Chondrocyte (in vitro differentiated cells): ENCODE data around the gene LSM14A. TPM values are rescaled to one million over a fixed set of nuclear protein-coding genes. Genes with fewer than 3 reads are reported as not detected.
A peak's percentile ranks its signal among the peaks of the same experiment; 100 is the strongest.

Experiments used
- DNase-seq: peaks from one replicate; pipeline ENCODE4 v3.0.0; 2021; ENCODE audit warnings: mixed read lengths, low spot score
- H3K27ac Mint-ChIP-seq: one replicate; pipeline ENCODE4 v1.8.0; 2021; ENCODE audit warnings: mild to moderate bottlenecking, moderate library complexity, mixed read lengths; ENCODE audit not compliant: unreplicated experiment
- H3K27me3 Mint-ChIP-seq: 2 replicates; pipeline ENCODE4 v1.8.0; 2021; ENCODE audit warnings: low read depth, mixed read lengths
- H3K36me3 Mint-ChIP-seq: 2 replicates; pipeline ENCODE4 v1.8.0; 2021; ENCODE audit warnings: low read depth, mixed read lengths
- H3K4me1 Mint-ChIP-seq: 2 replicates; pipeline ENCODE4 v1.8.0; 2021; ENCODE audit warnings: low read depth, mild to moderate bottlenecking, mixed read lengths
- H3K4me3 Mint-ChIP-seq: one replicate; pipeline ENCODE4 v1.8.0; 2021; ENCODE audit warnings: mild to moderate bottlenecking, moderate library complexity, mixed read lengths; ENCODE audit not compliant: unreplicated experiment
- H3K9me3 Mint-ChIP-seq: 2 replicates; pipeline ENCODE4 v1.8.0; 2021; ENCODE audit warnings: low read depth, mixed read lengths
- total RNA-seq: library from RNA; stranded (reverse); gene quantifications from 3 replicates; pipeline ENCODE4 v1.2.1, GENCODE V29; 2021
- TF ChIP-seq, protein P1 (sequence below): fragments of 200-600 bp; sonication (generic); IDR thresholded peaks from 2 replicates; pipeline ENCODE4 v1.5.0; 2021; ENCODE audit warnings: antibody characterized with exemption, mild to moderate bottlenecking, moderate library complexity

Gene LSM14A
- total RNA-seq, 1 donor from 2014 or later = 89.4 TPM

DNA sequence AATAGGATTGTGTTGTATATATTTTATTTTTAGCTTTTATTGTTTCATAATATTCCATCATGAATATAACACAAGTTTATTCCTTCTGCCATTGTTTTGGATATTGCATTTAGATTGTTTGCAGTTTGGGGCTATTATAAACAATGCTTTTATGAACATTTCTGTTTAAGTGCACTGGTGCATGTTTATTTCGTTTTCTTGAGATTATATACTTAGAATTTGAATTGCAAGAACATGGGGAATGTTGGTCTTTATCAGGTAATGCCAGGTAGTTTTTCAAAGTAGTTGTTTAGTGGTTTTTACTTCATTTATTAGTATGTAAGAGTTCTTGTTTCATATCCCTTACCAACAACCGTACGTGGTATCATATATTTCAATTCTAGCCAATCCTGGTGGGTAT is 4.3 kb downstream of the LSM14A start:
- H3K4me3 Mint-ChIP-seq = no peak overlapping the region
- no peak for DNase-seq
- peaks cover 3% of the 10 kb centered on the region for H3K36me3 Mint-ChIP-seq
- no peaks in the 10 kb centered on the region for H3K9me3 Mint-ChIP-seq
- peaks cover 76% of the 10 kb centered on the region for H3K4me1 Mint-ChIP-seq
- H3K27me3 Mint-ChIP-seq = no peaks in the 10 kb centered on the region
- no peak overlapping the region for H3K27ac Mint-ChIP-seq
- TF ChIP-seq, protein P1, sequence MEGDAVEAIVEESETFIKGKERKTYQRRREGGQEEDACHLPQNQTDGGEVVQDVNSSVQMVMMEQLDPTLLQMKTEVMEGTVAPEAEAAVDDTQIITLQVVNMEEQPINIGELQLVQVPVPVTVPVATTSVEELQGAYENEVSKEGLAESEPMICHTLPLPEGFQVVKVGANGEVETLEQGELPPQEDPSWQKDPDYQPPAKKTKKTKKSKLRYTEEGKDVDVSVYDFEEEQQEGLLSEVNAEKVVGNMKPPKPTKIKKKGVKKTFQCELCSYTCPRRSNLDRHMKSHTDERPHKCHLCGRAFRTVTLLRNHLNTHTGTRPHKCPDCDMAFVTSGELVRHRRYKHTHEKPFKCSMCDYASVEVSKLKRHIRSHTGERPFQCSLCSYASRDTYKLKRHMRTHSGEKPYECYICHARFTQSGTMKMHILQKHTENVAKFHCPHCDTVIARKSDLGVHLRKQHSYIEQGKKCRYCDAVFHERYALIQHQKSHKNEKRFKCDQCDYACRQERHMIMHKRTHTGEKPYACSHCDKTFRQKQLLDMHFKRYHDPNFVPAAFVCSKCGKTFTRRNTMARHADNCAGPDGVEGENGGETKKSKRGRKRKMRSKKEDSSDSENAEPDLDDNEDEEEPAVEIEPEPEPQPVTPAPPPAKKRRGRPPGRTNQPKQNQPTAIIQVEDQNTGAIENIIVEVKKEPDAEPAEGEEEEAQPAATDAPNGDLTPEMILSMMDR = no peak

DNA sequence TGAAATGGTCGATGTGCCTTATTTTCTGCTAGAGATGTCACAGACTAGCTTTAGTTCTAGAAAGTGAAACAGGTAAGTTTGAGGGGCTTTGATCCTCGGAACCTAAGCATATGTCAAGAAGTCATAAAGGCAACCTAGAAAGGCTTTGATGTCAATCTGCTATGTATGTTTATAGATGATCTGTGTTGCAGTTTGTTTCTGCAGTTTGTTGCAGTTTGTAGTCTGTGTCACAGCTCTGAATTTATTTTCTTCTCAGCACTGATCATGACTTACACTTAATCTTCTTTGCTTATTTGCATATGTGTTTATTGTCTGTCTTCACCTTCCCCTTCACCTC is 5.9 kb downstream of the LSM14A start:
- no peak overlapping the region for H3K27ac Mint-ChIP-seq
- H3K27me3 Mint-ChIP-seq = no peaks in the 10 kb centered on the region
- H3K4me3 Mint-ChIP-seq = no peak overlapping the region
- peaks cover 85% of the 10 kb centered on the region for H3K4me1 Mint-ChIP-seq
- H3K9me3 Mint-ChIP-seq = no peaks in the 10 kb centered on the region
- peaks cover 3% of the 10 kb centered on the region for H3K36me3 Mint-ChIP-seq
- TF ChIP-seq, protein P1 = no peak
- DNase-seq = no peak

DNA sequence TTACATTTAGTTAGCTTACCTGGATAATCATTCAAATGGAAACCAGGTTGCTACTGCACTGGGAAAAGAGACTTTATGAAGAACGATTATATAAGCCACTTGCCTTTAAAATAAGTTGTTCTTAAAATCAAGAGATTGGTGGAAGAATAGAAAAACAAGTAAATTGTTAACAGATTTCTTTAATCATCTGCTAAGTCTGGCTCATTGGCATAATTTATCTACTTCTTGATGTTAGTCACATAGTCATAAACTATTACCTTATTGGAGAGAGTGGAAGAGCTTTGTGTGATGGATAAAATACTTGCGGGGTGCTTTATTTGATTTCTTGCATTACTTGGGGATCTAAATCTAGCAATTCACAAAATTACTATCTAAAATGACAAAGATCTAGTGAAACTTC is 6.8 kb downstream of the LSM14A start:
- Mint-ChIP-seq H3K27ac (peak overlapping the region; percentile 59), H3K36me3 (peaks cover 3% of the 10 kb centered on the region), H3K9me3 (no peaks in the 10 kb centered on the region), H3K4me1 (peaks cover 80% of the 10 kb centered on the region), H3K4me3 (no peak overlapping the region), H3K27me3 (no peaks in the 10 kb centered on the region)
- no peak for DNase-seq
- TF ChIP-seq, protein P1 = no peak

DNA sequence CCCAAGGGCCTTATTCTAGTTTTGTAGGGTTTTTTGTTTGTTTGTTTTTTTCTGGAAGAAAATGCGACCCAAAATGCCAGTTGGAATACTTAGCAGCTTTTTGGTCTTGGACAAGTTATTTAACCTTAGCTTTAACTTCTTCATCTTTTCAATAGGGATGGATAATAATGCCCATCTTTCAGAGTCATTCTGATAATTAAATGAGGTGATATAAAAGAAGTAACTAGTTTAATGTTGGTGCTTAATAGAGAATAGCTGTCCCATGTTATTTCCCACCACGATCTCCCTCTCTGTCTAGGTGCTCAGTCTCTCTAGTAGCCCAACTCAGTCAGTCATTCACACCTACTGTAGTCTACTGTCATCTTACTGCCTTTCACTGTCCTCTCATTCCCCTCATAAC is 8.0 kb downstream of the LSM14A start:
- no peaks in the 10 kb centered on the region for H3K27me3 Mint-ChIP-seq
- peaks cover 3% of the 10 kb centered on the region for H3K36me3 Mint-ChIP-seq
- H3K4me1 Mint-ChIP-seq = peaks cover 80% of the 10 kb centered on the region
- H3K27ac Mint-ChIP-seq = peak overlapping the region; percentile 50
- no peak overlapping the region for H3K4me3 Mint-ChIP-seq
- no peak for DNase-seq
- TF ChIP-seq, protein P1 = no peak
- H3K9me3 Mint-ChIP-seq = no peaks in the 10 kb centered on the region

DNA sequence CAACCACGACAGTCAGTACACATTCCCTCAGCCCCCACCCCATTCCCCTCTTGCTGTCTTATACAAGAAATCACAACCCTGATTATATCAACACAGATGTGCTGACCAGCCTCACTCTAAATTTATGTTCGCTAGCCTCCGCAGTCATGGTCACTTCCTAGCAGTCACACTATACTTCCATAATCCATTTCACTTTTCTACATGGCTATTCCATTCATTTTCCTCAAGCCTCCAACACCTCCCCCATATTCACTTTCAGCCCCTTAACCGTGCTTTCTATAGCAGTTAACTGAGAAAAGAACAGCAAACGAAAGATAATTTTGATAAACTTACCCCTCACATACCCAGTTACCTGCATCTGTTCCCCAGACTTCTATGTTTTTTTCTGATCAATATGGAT is 8.4 kb downstream of the LSM14A start:
- DNase-seq = no peak
- H3K36me3 Mint-ChIP-seq = peaks cover 3% of the 10 kb centered on the region
- H3K27ac Mint-ChIP-seq = peak overlapping the region; percentile 50
- no peaks in the 10 kb centered on the region for H3K27me3 Mint-ChIP-seq
- H3K4me3 Mint-ChIP-seq = no peak overlapping the region
- TF ChIP-seq, protein P1 = no peak
- peaks cover 80% of the 10 kb centered on the region for H3K4me1 Mint-ChIP-seq
- H3K9me3 Mint-ChIP-seq = no peaks in the 10 kb centered on the region
